IPS-18a (cell line): ENCODE measurements around the gene MYOM3.

Experiments
- H3K27ac ChIP-seq: one replicate; pipeline ENCODE4 v1.5.1; 2013; ENCODE audit warnings: low read length
- H3K27me3 ChIP-seq: one replicate; pipeline ENCODE4 v1.6.1; 2013; ENCODE audit warnings: mild to moderate bottlenecking, low read length; ENCODE audit not compliant: control insufficient read depth, insufficient read depth
- H3K36me3 ChIP-seq: one replicate; pipeline ENCODE4 v1.6.1; 2013; ENCODE audit warnings: low read depth, low read length; ENCODE audit not compliant: control insufficient read depth
- H3K4me1 ChIP-seq: one replicate; pipeline ENCODE4 v1.6.1; 2013; ENCODE audit warnings: low read depth, low read length; ENCODE audit not compliant: control insufficient read depth
- H3K4me3 ChIP-seq: one replicate; pipeline ENCODE4 v1.5.1; 2013; ENCODE audit warnings: low read length
- H3K9ac ChIP-seq: one replicate; pipeline ENCODE4 v1.6.1; 2013; ENCODE audit warnings: mild to moderate bottlenecking, low read length, moderate library complexity
- H3K9me3 ChIP-seq: one replicate; pipeline ENCODE4 v1.6.1; 2013; ENCODE audit warnings: low read depth, low read length; ENCODE audit not compliant: control insufficient read depth

MYOM3 gene

DNA sequence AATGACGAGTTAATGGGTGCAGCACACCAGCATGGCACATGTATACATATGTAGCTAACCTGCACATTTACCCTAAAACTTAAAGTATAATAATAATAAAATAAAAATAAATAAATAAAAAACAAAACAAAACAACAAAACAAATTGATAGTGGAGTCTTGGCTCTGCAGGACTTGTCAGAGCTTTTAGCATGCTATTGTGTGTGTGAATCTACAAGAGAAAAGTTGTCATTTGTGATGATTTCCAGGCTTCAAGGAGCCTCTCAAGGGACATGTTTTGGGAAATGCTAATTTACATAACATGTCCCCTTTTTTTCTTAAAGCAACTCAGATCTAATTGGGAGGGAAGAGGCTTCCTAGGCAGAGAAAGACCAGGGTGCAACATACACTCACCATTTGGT lies 21.9 kb upstream of the MYOM3 start:
- no peak overlapping the region for H3K9ac ChIP-seq
- H3K36me3 ChIP-seq = no peaks in the 10 kb centered on the region
- H3K4me1 ChIP-seq = peaks cover 4% of the 10 kb centered on the region
- H3K9me3 ChIP-seq = no peaks in the 10 kb centered on the region
- no peaks in the 10 kb centered on the region for H3K27me3 ChIP-seq
- no peak overlapping the region for H3K4me3 ChIP-seq
- H3K27ac ChIP-seq = no peak overlapping the region

GRCh38 chr1:24130385-24130784 lies 18.4 kb upstream of the MYOM3 start:
- Histone ChIP-seq H3K9ac (no peak overlapping the region), H3K9me3 (no peaks in the 10 kb centered on the region), H3K27ac (no peak overlapping the region), H3K4me3 (no peak overlapping the region), H3K27me3 (no peaks in the 10 kb centered on the region), H3K4me1 (peaks cover 4% of the 10 kb centered on the region), H3K36me3 (no peaks in the 10 kb centered on the region)

DNA sequence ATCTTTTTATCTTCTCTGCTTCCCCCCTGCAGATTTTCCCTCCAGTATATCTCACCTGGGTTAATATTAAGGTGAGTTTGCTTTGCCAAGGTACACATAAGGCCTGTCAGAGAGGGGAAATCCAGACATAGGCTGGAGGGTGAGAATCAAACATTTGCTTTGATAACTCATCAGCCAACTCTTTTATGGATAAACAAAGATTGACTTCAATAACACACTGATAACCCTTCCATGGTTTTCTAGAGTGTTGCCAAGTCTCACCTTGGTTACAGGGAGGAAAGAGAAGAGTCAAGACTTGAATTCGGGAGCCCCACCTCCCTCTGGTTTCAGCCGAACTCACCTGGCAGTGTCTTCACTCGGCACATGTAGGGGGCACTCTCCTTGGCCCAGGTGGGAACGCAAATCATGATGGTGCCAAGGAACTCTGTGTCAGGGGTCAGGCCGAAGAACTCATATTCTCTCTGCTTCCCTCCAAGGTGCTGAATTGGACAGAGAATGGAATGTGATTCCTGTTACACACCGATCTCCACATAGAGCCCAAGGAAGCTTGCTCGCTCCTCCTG lies 15.9 kb upstream of the MYOM3 start:
- no peak overlapping the region for H3K9ac ChIP-seq
- no peaks in the 10 kb centered on the region for H3K36me3 ChIP-seq
- peaks cover 4% of the 10 kb centered on the region for H3K4me1 ChIP-seq
- H3K27ac ChIP-seq = no peak overlapping the region
- no peaks in the 10 kb centered on the region for H3K27me3 ChIP-seq
- H3K4me3 ChIP-seq = no peak overlapping the region
- H3K9me3 ChIP-seq = no peaks in the 10 kb centered on the region

GRCh38 chr1:24127134-24127800 lies 15.3 kb upstream of the MYOM3 start:
- H3K27ac ChIP-seq = no peak overlapping the region
- peaks cover 4% of the 10 kb centered on the region for H3K4me1 ChIP-seq
- no peaks in the 10 kb centered on the region for H3K9me3 ChIP-seq
- H3K36me3 ChIP-seq = no peaks in the 10 kb centered on the region
- no peak overlapping the region for H3K9ac ChIP-seq
- no peaks in the 10 kb centered on the region for H3K27me3 ChIP-seq
- no peak overlapping the region for H3K4me3 ChIP-seq

DNA sequence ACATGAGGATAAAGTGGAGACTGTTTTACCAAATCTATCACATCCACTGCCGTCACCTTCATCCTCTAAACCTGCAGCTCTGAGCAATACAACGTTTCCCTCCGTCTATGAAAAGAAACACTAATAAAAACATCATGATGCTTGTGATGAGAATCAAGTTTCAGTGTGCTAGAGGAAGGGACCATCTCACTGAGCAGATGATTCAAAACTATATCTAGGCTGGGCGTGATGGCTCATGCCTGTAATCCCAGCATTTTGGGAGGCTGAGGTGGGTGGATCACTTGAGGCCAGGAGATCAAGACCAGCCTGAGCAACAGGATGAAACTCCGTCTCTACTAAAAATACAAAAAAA lies 14.7 kb upstream of the MYOM3 start:
- Histone ChIP-seq H3K36me3 (no peaks in the 10 kb centered on the region), H3K27me3 (no peaks in the 10 kb centered on the region), H3K9me3 (no peaks in the 10 kb centered on the region), H3K4me3 (no peak overlapping the region), H3K27ac (no peak overlapping the region), H3K9ac (no peak overlapping the region), H3K4me1 (peaks cover 4% of the 10 kb centered on the region)

DNA sequence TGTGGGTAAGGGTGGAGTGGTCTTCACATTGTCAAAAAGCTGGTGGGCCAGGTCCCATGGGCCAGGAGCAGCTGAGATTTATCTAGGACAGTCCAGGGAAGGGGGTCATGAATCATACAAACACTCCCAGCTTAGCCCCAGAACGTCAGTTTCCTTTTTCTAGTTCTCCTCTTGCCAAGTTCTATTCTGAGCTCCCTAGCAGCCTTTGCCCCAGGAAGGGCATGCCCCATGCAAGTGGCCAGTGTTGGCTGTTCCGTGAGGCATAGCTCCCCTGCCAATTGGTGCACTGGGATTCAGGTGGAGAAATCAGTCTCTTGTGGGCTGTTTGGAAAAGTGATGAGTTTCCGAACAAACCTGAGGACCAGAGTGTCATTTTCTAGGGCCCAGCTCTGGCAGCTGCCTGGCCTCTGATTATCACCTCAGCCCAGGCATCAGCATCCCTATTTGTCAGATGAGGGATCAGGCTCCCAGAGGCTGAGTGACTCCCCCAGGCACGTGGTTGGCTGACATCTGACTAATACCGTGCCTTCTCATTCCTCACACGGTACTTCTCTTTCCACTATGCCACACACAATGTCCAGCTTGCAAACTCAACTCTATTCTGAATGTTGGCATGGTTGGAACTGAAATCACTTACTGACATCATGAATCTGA lies 14.2 kb upstream of the MYOM3 start:
- no peaks in the 10 kb centered on the region for H3K36me3 ChIP-seq
- H3K9ac ChIP-seq = no peak overlapping the region
- H3K27me3 ChIP-seq = no peaks in the 10 kb centered on the region
- H3K4me1 ChIP-seq = peaks cover 4% of the 10 kb centered on the region
- no peak overlapping the region for H3K27ac ChIP-seq
- no peaks in the 10 kb centered on the region for H3K9me3 ChIP-seq
- H3K4me3 ChIP-seq = no peak overlapping the region

DNA sequence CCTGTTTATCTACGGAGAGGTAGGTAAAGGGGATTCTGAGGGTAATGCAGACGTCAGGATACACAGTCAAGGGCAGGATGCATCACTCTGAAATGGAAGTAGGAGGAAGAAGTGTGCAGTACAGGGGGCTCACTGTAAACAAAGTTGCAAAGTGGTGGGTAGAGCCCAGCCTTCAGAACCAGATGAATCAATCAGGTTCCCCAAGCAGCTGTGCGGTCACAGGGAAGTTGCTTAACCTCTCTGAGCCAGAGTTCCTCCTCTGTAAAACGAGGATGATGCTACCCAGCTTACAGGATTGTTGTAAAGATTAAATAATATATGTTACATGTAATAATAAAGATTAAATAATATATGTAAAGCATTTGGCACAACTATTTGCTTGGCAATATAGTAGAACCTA lies 13.5 kb upstream of the MYOM3 start:
- Histone ChIP-seq H3K27me3 (no peaks in the 10 kb centered on the region), H3K9me3 (no peaks in the 10 kb centered on the region), H3K27ac (no peak overlapping the region), H3K36me3 (no peaks in the 10 kb centered on the region), H3K4me3 (no peak overlapping the region), H3K4me1 (peaks cover 4% of the 10 kb centered on the region), H3K9ac (no peak overlapping the region)

DNA sequence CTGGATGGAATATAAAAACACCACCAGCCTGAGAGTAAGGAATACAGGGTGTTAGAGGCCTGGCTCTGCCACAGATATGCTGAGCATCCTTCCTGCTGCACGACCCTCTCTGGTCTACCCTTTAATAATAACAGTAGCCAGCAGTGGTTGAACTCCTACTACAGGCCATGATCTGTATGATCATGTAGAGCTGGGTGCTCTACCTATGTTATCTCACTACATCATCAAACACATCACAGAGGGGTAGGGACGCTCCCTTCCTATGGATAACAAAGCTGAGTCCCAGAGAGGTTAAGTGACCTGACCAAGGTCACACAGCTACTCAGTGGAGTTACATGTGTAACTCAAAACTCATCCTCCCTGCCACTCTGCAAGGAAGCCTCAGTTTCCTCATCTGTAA lies 13.0 kb upstream of the MYOM3 start:
- no peak overlapping the region for H3K9ac ChIP-seq
- H3K36me3 ChIP-seq = no peaks in the 10 kb centered on the region
- no peak overlapping the region for H3K27ac ChIP-seq
- H3K9me3 ChIP-seq = no peaks in the 10 kb centered on the region
- peaks cover 4% of the 10 kb centered on the region for H3K4me1 ChIP-seq
- no peak overlapping the region for H3K4me3 ChIP-seq
- no peaks in the 10 kb centered on the region for H3K27me3 ChIP-seq

DNA sequence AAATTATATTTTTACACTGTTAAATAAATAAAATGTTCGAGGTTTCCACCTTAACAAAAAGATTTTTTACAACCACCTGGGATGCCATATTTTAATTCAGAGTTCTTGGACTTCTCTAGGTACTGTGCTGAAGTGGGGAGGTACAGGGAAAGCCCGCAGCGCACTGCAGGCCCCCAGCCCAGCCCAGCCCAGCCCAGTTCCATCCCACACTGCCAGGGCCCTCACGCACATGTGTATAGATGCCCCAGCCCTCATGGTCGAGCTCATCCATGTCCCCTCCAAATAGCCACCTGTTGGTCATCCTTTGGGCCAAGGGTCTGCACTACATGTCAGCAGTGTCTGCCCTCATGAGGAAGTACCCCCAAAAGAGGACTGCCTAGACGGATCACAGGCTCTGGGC lies 11.7 kb upstream of the MYOM3 start:
- no peaks in the 10 kb centered on the region for H3K4me1 ChIP-seq
- no peaks in the 10 kb centered on the region for H3K9me3 ChIP-seq
- no peaks in the 10 kb centered on the region for H3K36me3 ChIP-seq
- no peak overlapping the region for H3K4me3 ChIP-seq
- H3K27ac ChIP-seq = no peak overlapping the region
- H3K9ac ChIP-seq = no peak overlapping the region
- H3K27me3 ChIP-seq = no peaks in the 10 kb centered on the region

DNA sequence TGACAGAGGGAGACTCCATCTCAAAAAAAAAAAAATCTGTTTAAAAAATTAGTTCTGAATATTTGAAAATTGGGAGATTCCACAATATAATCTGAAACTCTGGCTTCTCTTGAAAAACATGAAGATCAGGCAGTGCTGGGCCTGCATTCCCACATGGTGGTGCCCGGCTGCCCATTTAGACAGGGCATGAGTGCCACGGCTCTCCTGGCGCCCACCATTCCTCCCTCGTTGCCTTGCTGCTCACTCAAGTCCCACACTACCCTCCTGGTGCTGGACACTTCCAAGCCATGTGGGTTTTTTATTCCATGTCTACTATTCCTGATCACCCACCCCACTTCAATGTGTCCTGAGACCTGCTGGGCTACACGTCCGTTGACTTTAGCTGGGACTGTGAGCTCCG lies 10.8 kb upstream of the MYOM3 start:
- no peaks in the 10 kb centered on the region for H3K36me3 ChIP-seq
- H3K9ac ChIP-seq = no peak overlapping the region
- no peak overlapping the region for H3K4me3 ChIP-seq
- no peaks in the 10 kb centered on the region for H3K9me3 ChIP-seq
- H3K27ac ChIP-seq = no peak overlapping the region
- H3K27me3 ChIP-seq = no peaks in the 10 kb centered on the region
- no peaks in the 10 kb centered on the region for H3K4me1 ChIP-seq

DNA sequence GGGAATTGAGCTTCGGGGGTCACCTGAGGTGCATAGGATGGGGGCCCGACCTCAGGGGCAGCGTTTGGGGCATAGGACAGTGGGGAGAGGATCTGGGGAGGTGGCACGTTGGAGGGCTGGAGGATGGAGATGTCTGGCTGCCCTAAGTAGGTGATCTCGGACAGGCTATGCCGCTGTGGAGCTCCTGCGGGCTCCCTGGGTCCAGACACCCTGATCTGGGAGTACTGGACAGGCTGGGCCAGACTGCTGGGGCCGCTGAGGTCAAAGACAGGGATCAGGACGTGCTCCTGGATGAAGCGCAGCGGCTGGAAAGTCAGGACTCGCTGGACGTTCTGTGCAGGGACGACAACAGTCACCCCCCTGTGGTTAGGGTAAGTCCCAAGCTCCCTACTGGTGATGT lies 9.5 kb upstream of the MYOM3 start:
- H3K4me3 ChIP-seq = no peak overlapping the region
- H3K9ac ChIP-seq = no peak overlapping the region
- no peaks in the 10 kb centered on the region for H3K27me3 ChIP-seq
- H3K9me3 ChIP-seq = no peaks in the 10 kb centered on the region
- no peak overlapping the region for H3K27ac ChIP-seq
- no peaks in the 10 kb centered on the region for H3K4me1 ChIP-seq
- no peaks in the 10 kb centered on the region for H3K36me3 ChIP-seq

DNA sequence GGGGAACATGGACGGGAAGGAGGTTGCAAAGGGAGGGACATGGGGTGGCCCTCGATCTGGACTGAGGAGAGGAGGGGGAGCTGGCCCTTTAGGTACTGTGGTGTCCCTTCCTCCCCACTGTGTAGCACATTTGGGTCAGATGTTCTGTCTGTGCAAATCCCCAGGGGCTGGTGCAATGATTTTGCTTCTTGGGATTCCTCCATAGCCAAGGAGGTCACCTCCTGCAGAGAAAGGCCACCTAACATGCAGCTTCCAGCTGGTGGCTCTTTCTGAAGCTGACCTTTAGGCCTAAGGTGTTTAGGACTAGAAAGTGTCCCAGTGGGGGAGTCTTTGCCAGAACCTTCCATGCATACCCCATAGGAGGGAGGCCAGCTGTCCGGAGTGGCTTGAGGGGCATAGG lies 9.0 kb upstream of the MYOM3 start:
- H3K36me3 ChIP-seq = no peaks in the 10 kb centered on the region
- no peaks in the 10 kb centered on the region for H3K4me1 ChIP-seq
- H3K27ac ChIP-seq = no peak overlapping the region
- H3K27me3 ChIP-seq = no peaks in the 10 kb centered on the region
- H3K9ac ChIP-seq = no peak overlapping the region
- H3K9me3 ChIP-seq = no peaks in the 10 kb centered on the region
- H3K4me3 ChIP-seq = no peak overlapping the region
